Measurements from ENCODE around the gene BANF2. TPM values are rescaled to one million over a fixed set of nuclear protein-coding genes. Genes with fewer than 3 reads are reported as not detected.

BANF2 gene
- total RNA-seq, 6 experiments from 2014 or later: not detected

- TF ChIP-seq POLR2A (IDR thresholded peaks at IDR 0.05) (peak; percentile 99), CTCF (IDR thresholded peaks at IDR 0.05) (peak; percentile 44 to 57 (median 52))
- peak; percentile 100 for DNase-seq
- intact Hi-C loops (cut with DNase I): loop anchor here (10.0 kb wide), 3 partner anchors 113 to 203 kb away; no protein-coding TSS in a partner anchor
Measured at GRCh38 chr20:17682103-17682888, 17.5 kb upstream of the BANF2 start, which contains the start of gene RRBP1. RRBP1 (minus strand) TSS chr20:17682242; CDS start chr20:17660507, 21,735 bp downstream.

GRCh38 chr20:17682889-17683198 is 16.9 kb upstream of the BANF2 start:
- Histone ChIP-seq H3K9me3 (no peaks in the 10 kb centered on the region), H3K4me3 (peak overlapping the region; percentile 55 to 89 (median 62)), H3K4me1 (peaks cover 0 to 45% (median 21%) of the 10 kb centered on the region in 4 donors), H3K27ac (peak overlapping the region; percentile 72 to 84 (median 76)), H3K36me3 (peaks cover 0 to 12% (median 0%) of the 10 kb centered on the region in 4 donors), H3K27me3 (no peaks in the 10 kb centered on the region)
- 36% methylated on average over 8 of the region's 10 CpGs for WGBS (ENCODE audit: insufficient coverage, low coverage, low lambda C conversion rate, missing lambda C conversion rate)
- TF ChIP-seq POLR2A (IDR thresholded peaks at IDR 0.05) (no peak), CTCF (IDR thresholded peaks at IDR 0.05) (no peak)
- no peak for DNase-seq
- no peak for ATAC-seq
- intact Hi-C loops (cut with DNase I): loop anchor here (10.0 kb wide), 3 partner anchors 112 to 202 kb away; no protein-coding TSS in a partner anchor

More at GRCh38 chr20:17682103-17682888, 17.5 kb upstream of the BANF2 start, which contains the start of gene RRBP1:
- ATAC-seq: peak; percentile 81 to 94 (median 86)
- Histone ChIP-seq H3K9me3 (no peaks in the 10 kb centered on the region), H3K36me3 (peaks cover 0 to 12% (median 0%) of the 10 kb centered on the region in 4 donors), H3K4me1 (peaks cover 0 to 51% (median 21%) of the 10 kb centered on the region in 4 donors), H3K4me3 (peak within 1 kb of the TSS; percentile 74 to 89 (median 85)), H3K27ac (peak within 1 kb of the TSS; percentile 83 to 94 (median 87)), H3K27me3 (no peaks in the 10 kb centered on the region)
- WGBS (ENCODE audit: insufficient coverage, low coverage, low lambda C conversion rate, missing lambda C conversion rate): 0% methylated on average over 5 of the region's 79 CpGs

- DNase-seq: no peak
- intact Hi-C loops (cut with DNase I): loop anchor here (10.0 kb wide), 3 partner anchors 111 to 201 kb away; no protein-coding TSS in a partner anchor
Measured at GRCh38 chr20:17683218-17684076, 16.3 kb upstream of the BANF2 start.

More at GRCh38 chr20:17683218-17684076, 16.3 kb upstream of the BANF2 start:
- ATAC-seq: no peak
- no peaks in the 10 kb centered on the region for H3K27me3 ChIP-seq
- H3K4me1 ChIP-seq: peaks cover 0 to 41% (median 19%) of the 10 kb centered on the region in 4 donors
- H3K4me3 ChIP-seq: peak overlapping the region in 2 of 3 donors; percentile 55 to 62
- 27% methylated on average over 10 of the region's 10 CpGs for WGBS (ENCODE audit: insufficient coverage, low coverage, low lambda C conversion rate, missing lambda C conversion rate)
- peaks cover 0 to 7% (median 0%) of the 10 kb centered on the region in 4 donors for H3K36me3 ChIP-seq
- peak overlapping the region; percentile 16 to 84 (median 72) for H3K27ac ChIP-seq
- no peaks in the 10 kb centered on the region for H3K9me3 ChIP-seq
- TF ChIP-seq CTCF (IDR thresholded peaks at IDR 0.05): no peak
